ENCODE results near the gene MMEL1.

The MMEL1 gene

GRCh38 chr1:2642131-2642559 is 9.3 kb upstream of the MMEL1 start:
- no peak for DNase-seq

- DNase-seq, result no peak
Measured at GRCh38 chr1:2641381-2642130, 8.7 kb upstream of the MMEL1 start.

- no peak for DNase-seq
Measured at GRCh38 chr1:2640626-2641025, 7.8 kb upstream of the MMEL1 start.

- no peak for DNase-seq
Measured at GRCh38 chr1:2639607-2640521, 7.0 kb upstream of the MMEL1 start.

- no peak for DNase-seq
Measured at GRCh38 chr1:2639203-2639602, 6.4 kb upstream of the MMEL1 start.

- DNase-seq, result no peak
Measured at GRCh38 chr1:2638466-2639115, 5.8 kb upstream of the MMEL1 start.

GRCh38 chr1:2637442-2638145 is 4.8 kb upstream of the MMEL1 start:
- no peak for DNase-seq

GRCh38 chr1:2636733-2637132 is 3.9 kb upstream of the MMEL1 start:
- no peak for DNase-seq

GRCh38 chr1:2635361-2636010 is 2.7 kb upstream of the MMEL1 start:
- no peak for DNase-seq

GRCh38 chr1:2633936-2634491 is 1.2 kb upstream of the MMEL1 start:
- no peak for DNase-seq

GRCh38 chr1:2633366-2633935 is 635 bp upstream of the MMEL1 start:
- no peak for DNase-seq

- DNase-seq, result no peak
Measured at GRCh38 chr1:2632051-2632430, 775 bp downstream of the MMEL1 start.

GRCh38 chr1:2631136-2632050 is 1.4 kb downstream of the MMEL1 start:
- DNase-seq, result no peak

GRCh38 chr1:2630498-2631135 is 2.2 kb downstream of the MMEL1 start:
- DNase-seq, result no peak

GRCh38 chr1:2629627-2630497 is 3.0 kb downstream of the MMEL1 start:
- DNase-seq, result no peak

GRCh38 chr1:2628933-2629626 is 3.7 kb downstream of the MMEL1 start:
- DNase-seq, result no peak

GRCh38 chr1:2628191-2628932 is 4.5 kb downstream of the MMEL1 start:
- no peak for DNase-seq

- no peak for DNase-seq
Measured at GRCh38 chr1:2627746-2628145, 5.1 kb downstream of the MMEL1 start.

Data from activated gamma-delta T cell (primary cell).